GM23338 (cell line): ENCODE measurements around the gene GAK. TPM values are rescaled to one million over a fixed set of nuclear protein-coding genes. Genes with fewer than 3 reads are reported as not detected.

Source experiments
- ATAC-seq: fragments of 200-7000 bp; cut with Tn5 transposase; 3 replicates; pipeline ENCODE4 v1.9.1; 2020
- DNase-seq: peaks from one replicate; pipeline ENCODE4 v3.0.0-alpha.2; 2015; ENCODE audit warnings: low spot score
- H2AFZ ChIP-seq: fragments of 200-600 bp; sonication (generic); 2 replicates; pipeline ENCODE4 v1.8.0; 2016; ENCODE audit warnings: antibody characterized with exemption, mild to moderate bottlenecking, moderate library complexity
- H3F3A ChIP-seq: fragments of 200-600 bp; sonication (generic); replicated peaks from 2 replicates; pipeline ENCODE4 v1.8.0; 2017; ENCODE audit warnings: antibody characterized with exemption, mixed run types, low read depth
- H3K27ac ChIP-seq: fragments of 200-600 bp; sonication (generic); 2 replicates; pipeline ENCODE4 v1.6.1; 2016; ENCODE audit warnings: low read depth
- H3K27me3 ChIP-seq: fragments of 200-600 bp; sonication (generic); 2 replicates; pipeline ENCODE4 v1.8.0; 2016; ENCODE audit warnings: mild to moderate bottlenecking, mixed run types, moderate library complexity; ENCODE audit not compliant: insufficient read depth
- H3K36me3 ChIP-seq: fragments of 200-600 bp; sonication (generic); 2 replicates; pipeline ENCODE4 v1.8.0; 2016; ENCODE audit warnings: mild to moderate bottlenecking; ENCODE audit not compliant: insufficient read depth
- H3K4me1 ChIP-seq: fragments of 200-600 bp; sonication (generic); 2 replicates; pipeline ENCODE4 v1.8.0; 2016; ENCODE audit warnings: mild to moderate bottlenecking, moderate library complexity; ENCODE audit not compliant: insufficient read depth
- H3K4me2 ChIP-seq: fragments of 200-600 bp; sonication (generic); 2 replicates; pipeline ENCODE4 v1.7.1; 2017; ENCODE audit warnings: mixed run types
- H3K4me3 ChIP-seq: fragments of 200-600 bp; sonication (generic); 2 replicates; pipeline ENCODE4 v1.6.1; 2016; ENCODE audit warnings: mixed run types
- H3K79me2 ChIP-seq: fragments of 200-600 bp; sonication (generic); replicated peaks from 2 replicates; pipeline ENCODE4 v1.8.0; 2017; ENCODE audit warnings: mild to moderate bottlenecking; ENCODE audit not compliant: insufficient read depth
- H3K9me2 ChIP-seq: fragments of 200-600 bp; sonication (generic); 2 replicates; pipeline ENCODE4 v1.8.0; 2017; ENCODE audit not compliant: insufficient read depth
- H4K20me1 ChIP-seq: fragments of 200-600 bp; sonication (generic); replicated peaks from 2 replicates; pipeline ENCODE4 v1.8.0; 2017; ENCODE audit warnings: mild to moderate bottlenecking; ENCODE audit not compliant: insufficient read depth
- H3K27ac Mint-ChIP-seq: 2 replicates; pipeline ENCODE4 v1.8.0; 2020; ENCODE audit warnings: inconsistent platforms, mild to moderate bottlenecking, moderate library complexity, mixed read lengths
- H3K27me3 Mint-ChIP-seq: 3 replicates; pipeline ENCODE4 v1.8.0; 2022; ENCODE audit warnings: low read depth, mild to moderate bottlenecking, moderate library complexity, mixed read lengths, inconsistent platforms; ENCODE audit not compliant: insufficient read depth, poor library complexity
- H3K36me3 Mint-ChIP-seq: 3 replicates; pipeline ENCODE4 v1.8.0; 2021; ENCODE audit warnings: low read depth, mild to moderate bottlenecking, inconsistent platforms, moderate library complexity, mixed read lengths
- H3K4me1 Mint-ChIP-seq: 3 replicates; pipeline ENCODE4 v1.8.0; 2020; ENCODE audit warnings: mild to moderate bottlenecking, inconsistent platforms, mixed read lengths
- H3K4me3 Mint-ChIP-seq: 3 replicates; pipeline ENCODE4 v1.8.0; 2021; ENCODE audit warnings: moderate library complexity, mild to moderate bottlenecking, inconsistent platforms, mixed read lengths
- H3K9me3 Mint-ChIP-seq: 3 replicates; pipeline ENCODE4 v1.8.0; 2020; ENCODE audit warnings: moderate library complexity, mild to moderate bottlenecking, inconsistent platforms, mixed read lengths
- CTCF ChIP-seq, 2 experiments: fragments of 200-600 bp in 1 of 2; sonication (generic) in 1 of 2; conservative IDR thresholded peaks; 2 replicates each; pipeline versions ENCODE4 v1.5.1 to v1.6.1; 2016 to 2017; ENCODE audit warnings: antibody characterized with exemption in 2 of 2, low read depth in 2 of 2, mild to moderate bottlenecking in 2 of 2, moderate library complexity in 1 of 2
- EZH2 ChIP-seq: fragments of 200-600 bp; sonication (generic); IDR thresholded peaks from one replicate; pipeline ENCODE4 v1.8.0; 2017; ENCODE audit warnings: antibody characterized with exemption, mild to moderate bottlenecking, low read depth; ENCODE audit not compliant: unreplicated experiment
- STAT1 ChIP-seq: IDR thresholded peaks from one replicate; pipeline ENCODE4 v1.6.1; 2016; ENCODE audit warnings: antibody characterized with exemption; ENCODE audit not compliant: unreplicated experiment
- ZNF331 ChIP-seq: fragments of 250-450 bp; sonication (Bioruptor Pico); IDR thresholded peaks from 2 replicates; pipeline ENCODE4 v1.5.0; 2020; ENCODE audit warnings: low read depth, mild to moderate bottlenecking, moderate library complexity
- ZNF462 ChIP-seq: fragments of 250-450 bp; sonication (Bioruptor Pico); IDR thresholded peaks from 2 replicates; pipeline ENCODE4 v1.5.0; 2020; ENCODE audit warnings: mild to moderate bottlenecking, moderate library complexity
- polyA plus RNA-seq: library from polyadenylated mRNA; unstranded; fragments of >200 nt; fragmentation: Nextera tagmentation; extraction: Ambion mirVana; gene quantifications from 2 replicates; pipeline ENCODE4 v1.2.1, GENCODE V29; 2016
- total RNA-seq: library from RNA; depleted of rRNA; stranded (reverse); fragments of >200 nt; shearing (Covaris generic); gene quantifications from 2 replicates; pipeline ENCODE4 v1.2.3, GENCODE V29; 2014

The GAK gene
- total and polyA plus RNA-seq, 2 experiments from 2014 or later: 48.5 to 124 TPM

GRCh38 chr4:965048-965765, 33.1 kb upstream of the GAK start:
- no peak overlapping the region for H3K27ac Mint-ChIP-seq
- no peaks in the 10 kb centered on the region for H3K36me3 ChIP-seq
- H3K4me3 ChIP-seq: no peak overlapping the region
- H3K4me1 Mint-ChIP-seq: no peaks in the 10 kb centered on the region
- H3K4me2 ChIP-seq: no peak overlapping the region
- H3K4me1 ChIP-seq: no peaks in the 10 kb centered on the region
- TF ChIP-seq CTCF (conservative IDR thresholded peaks at IDR 0.05; ENCODE audit: low read depth in 2 of 2) (no peak), ZNF331 (no peak), STAT1 (no peak), ZNF462 (CRISPR knock-in tag) (no peak), EZH2 (no peak)
- H4K20me1 ChIP-seq: no peaks in the 10 kb centered on the region
- no peak overlapping the region for H3K4me3 Mint-ChIP-seq
- no peaks in the 10 kb centered on the region; the same call in 1 of the 2 replicates for H3F3A ChIP-seq
- no peaks in the 10 kb centered on the region for H3K79me2 ChIP-seq
- H3K27ac ChIP-seq: no peak overlapping the region
- H3K27me3 ChIP-seq: peaks cover 10% of the 10 kb centered on the region; the same call in 1 of the 2 replicates
- H3K27me3 Mint-ChIP-seq: peaks cover 14% of the 10 kb centered on the region
- DNase-seq (no peak), ATAC-seq (no peak)
- H2AFZ ChIP-seq: no peak overlapping the region
- no peaks in the 10 kb centered on the region for H3K9me2 ChIP-seq
- no peaks in the 10 kb centered on the region for H3K9me3 Mint-ChIP-seq
- H3K36me3 Mint-ChIP-seq: no peaks in the 10 kb centered on the region
